Smooth muscle cell (in vitro differentiated cells): ENCODE measurements around the gene HERC2. TPM values are rescaled to one million over a fixed set of nuclear protein-coding genes. Genes with fewer than 3 reads are reported as not detected.
"Not testable (repeated sequence)": the region's sequence is repeated elsewhere in the genome, so short reads cannot be mapped to it uniquely, and the experiment has no call there.

Experiments used
- DNase-seq: peaks from one replicate; lab custom pipeline; 2025; ENCODE audit not compliant: unreplicated experiment; lab: John Stamatoyannopoulos, UW
- H2AFZ ChIP-seq: fragments of 200-600 bp; sonication (generic); 2 replicates; pipeline ENCODE4 v1.6.0; 2016; ENCODE audit warnings: antibody characterized with exemption, low read depth, mild to moderate bottlenecking
- H3F3A ChIP-seq: fragments of 200-600 bp; sonication (generic); 2 replicates; pipeline ENCODE4 v1.6.0; 2017; ENCODE audit warnings: antibody characterized with exemption, low read depth
- H3K27ac ChIP-seq: fragments of 200-600 bp; sonication (generic); 2 replicates; pipeline ENCODE4 v1.5.1; 2016; ENCODE audit warnings: low read depth, mild to moderate bottlenecking
- H3K27me3 ChIP-seq: fragments of 200-600 bp; sonication (generic); 2 replicates; pipeline ENCODE4 v1.6.1; 2016; ENCODE audit warnings: low read depth, mild to moderate bottlenecking
- H3K36me3 ChIP-seq: fragments of 200-600 bp; sonication (generic); 2 replicates; pipeline ENCODE4 v1.5.1; 2016; ENCODE audit warnings: low read depth
- H3K4me1 ChIP-seq: fragments of 200-600 bp; sonication (generic); 2 replicates; pipeline ENCODE4 v1.5.1; 2016; ENCODE audit warnings: low read depth
- H3K4me2 ChIP-seq: fragments of 200-600 bp; sonication (generic); 2 replicates; pipeline ENCODE4 v1.6.0; 2016; ENCODE audit warnings: mild to moderate bottlenecking
- H3K4me3 ChIP-seq: fragments of 200-600 bp; sonication (generic); 2 replicates; pipeline ENCODE4 v1.5.1; 2016; ENCODE audit warnings: mild to moderate bottlenecking
- H3K79me2 ChIP-seq: fragments of 200-600 bp; sonication (generic); 2 replicates; pipeline ENCODE4 v1.6.0; 2016; ENCODE audit warnings: low read depth, mild to moderate bottlenecking
- H3K9ac ChIP-seq: fragments of 200-600 bp; sonication (generic); 2 replicates; pipeline ENCODE4 v1.6.0; 2016; ENCODE audit warnings: low read depth
- H3K9me3 ChIP-seq: fragments of 200-600 bp; sonication (generic); replicated peaks from 2 replicates; pipeline ENCODE4 v1.5.1; 2016; ENCODE audit warnings: low read depth
- H4K20me1 ChIP-seq: fragments of 200-600 bp; sonication (generic); 2 replicates; pipeline ENCODE4 v1.6.0; 2016; ENCODE audit warnings: low read depth
- CTCF ChIP-seq: fragments of 200-600 bp; sonication (generic); IDR thresholded peaks from 2 replicates; pipeline ENCODE4 v1.5.1; 2017; ENCODE audit warnings: borderline replicate concordance, mild to moderate bottlenecking, antibody characterized with exemption; ENCODE audit not compliant: insufficient read depth, poor library complexity, severe bottlenecking
- WGBS: methylation state at CpG from one replicate; pipeline ENCODE4 v1.1.7; 2016; ENCODE audit warnings: low lambda C conversion rate; 5-methylcytosine and 5-hydroxymethylcytosine counted together
- polyA plus RNA-seq: library from polyadenylated mRNA; unstranded; fragments of >200 nt; fragmentation: Nextera tagmentation; extraction: Ambion mirVana; gene quantifications from 2 replicates; pipeline ENCODE4 v1.2.1, GENCODE V29; 2016
- total RNA-seq: library from RNA; depleted of rRNA; stranded (reverse); fragments of >200 nt; gene quantifications from 2 replicates; pipeline ENCODE4 v1.2.3, GENCODE V29; 2014

Gene HERC2
- total and polyA plus RNA-seq, 2 experiments from 2014 or later = 19.9 to 33.1 TPM

GRCh38 chr15:28147801-28148200, 174.2 kb downstream of the HERC2 start:
- Histone ChIP-seq H3K4me2 (no peak overlapping the region), H3K9me3 (no peaks in the 10 kb centered on the region), H3K79me2 (peaks cover 23% of the 10 kb centered on the region), H3F3A (no peaks in the 10 kb centered on the region), H3K27ac (no peak overlapping the region), H3K4me1 (no peaks in the 10 kb centered on the region), H3K27me3 (no peaks in the 10 kb centered on the region), H3K9ac (no peak overlapping the region), H4K20me1 (no peaks in the 10 kb centered on the region), H3K4me3 (no peak overlapping the region), H2AFZ (no peak overlapping the region), H3K36me3 (no peaks in the 10 kb centered on the region)
- DNase-seq = no peak
- TF ChIP-seq CTCF = no peak
- 93% methylated on average over 3 of the region's 3 CpGs for WGBS

DNA sequence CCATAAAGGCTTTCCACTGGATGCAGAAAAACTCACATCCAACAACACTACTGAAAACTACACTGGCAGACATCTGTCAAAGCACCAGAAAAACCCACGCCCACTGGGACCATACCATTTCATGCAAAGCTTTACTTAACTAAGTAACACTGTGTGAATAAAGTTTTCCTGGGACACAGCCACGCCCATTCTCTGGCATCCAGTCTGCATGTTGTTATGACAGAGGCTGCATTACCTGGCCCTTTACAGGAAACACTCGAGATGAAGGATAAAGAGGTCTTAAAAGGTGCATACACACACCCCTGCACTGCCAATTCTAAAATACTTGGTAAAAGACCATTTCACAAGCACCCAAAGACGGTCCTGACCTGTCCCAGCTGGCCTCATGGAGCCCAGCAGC, 176.6 kb downstream of the HERC2 start:
- not testable (repeated sequence) for H3K36me3 ChIP-seq, H3K9me3 ChIP-seq, H2AFZ ChIP-seq, H3K4me3 ChIP-seq, H4K20me1 ChIP-seq, H3K4me2 ChIP-seq, H3K9ac ChIP-seq, H3K27ac ChIP-seq, H3K4me1 ChIP-seq, H3F3A ChIP-seq, DNase-seq, H3K27me3 ChIP-seq
- 96% methylated on average over 4 of the region's 4 CpGs for WGBS
- peaks cover 15% of the 10 kb centered on the region for H3K79me2 ChIP-seq

- H3K36me3 ChIP-seq = no peaks in the 10 kb centered on the region
- 98% methylated on average over 6 of the region's 6 CpGs for WGBS
- no peaks in the 10 kb centered on the region for H3K4me1 ChIP-seq
- no peak overlapping the region for H2AFZ ChIP-seq
- H3K4me2 ChIP-seq = no peak overlapping the region
- H3K9ac ChIP-seq = no peak overlapping the region
- H4K20me1 ChIP-seq = no peaks in the 10 kb centered on the region
- H3K27ac ChIP-seq = no peak overlapping the region
- H3K4me3 ChIP-seq = no peak overlapping the region
- H3K27me3 ChIP-seq = no peaks in the 10 kb centered on the region
- H3K9me3 ChIP-seq = no peaks in the 10 kb centered on the region
- H3K79me2 ChIP-seq = no peaks in the 10 kb centered on the region
- no peak for TF ChIP-seq CTCF
- no peak for DNase-seq
- no peaks in the 10 kb centered on the region for H3F3A ChIP-seq
These were observed 181.9 kb downstream of the HERC2 start for GRCh38 chr15:28140062-28140461.

GRCh38 chr15:28137408-28138039, 184.5 kb downstream of the HERC2 start:
- not testable (repeated sequence) for H3K9me3 ChIP-seq, H3K27ac ChIP-seq, H3K27me3 ChIP-seq, H3K9ac ChIP-seq, H4K20me1 ChIP-seq, H2AFZ ChIP-seq, H3K4me2 ChIP-seq, H3K4me1 ChIP-seq, DNase-seq, H3K36me3 ChIP-seq, H3F3A ChIP-seq, H3K79me2 ChIP-seq, H3K4me3 ChIP-seq
- 84% methylated on average over 9 of the region's 9 CpGs for WGBS

- H3K79me2 ChIP-seq, H3K4me1 ChIP-seq, H3K36me3 ChIP-seq, H3K27me3 ChIP-seq, H3K4me3 ChIP-seq, DNase-seq, H2AFZ ChIP-seq, H3K4me2 ChIP-seq, H3K9ac ChIP-seq, H4K20me1 ChIP-seq, H3K27ac ChIP-seq, H3K9me3 ChIP-seq, H3F3A ChIP-seq: not testable (repeated sequence)
- whole genome bisulfite sequencing = 96% methylated on average over 6 of the region's 6 CpGs
These were observed 185.6 kb downstream of the HERC2 start for GRCh38 chr15:28136236-28136904.
